HG03175 (cell line): ENCODE measurements around the gene ABCD2.
"Not testable (repeated sequence)": the region's sequence is repeated elsewhere in the genome, so short reads cannot be mapped to it uniquely, and the experiment has no call there.

ENCODE experiments used
- ATAC-seq: cut with Tn5 transposase; IDR thresholded peaks from one replicate; pipeline ENCODE4 v1.9.1; 2021; ENCODE audit warnings: mild to moderate bottlenecking, moderate library complexity; ENCODE audit not compliant: unreplicated experiment

ABCD2 gene

GRCh38 chr12:39544211-39544610, 75.4 kb downstream of the ABCD2 start:
- not testable (repeated sequence) for ATAC-seq

GRCh38 chr12:39541471-39541870, 78.1 kb downstream of the ABCD2 start:
- no peak for ATAC-seq

- ATAC-seq, result no peak
Measured at GRCh38 chr12:39538679-39539104, 80.9 kb downstream of the ABCD2 start.

- ATAC-seq, result no peak
Measured at GRCh38 chr12:39533951-39534350, 85.7 kb downstream of the ABCD2 start.

- no peak for ATAC-seq
Measured at GRCh38 chr12:39532448-39532847, 87.2 kb downstream of the ABCD2 start.

- no peak for ATAC-seq
Measured at GRCh38 chr12:39526974-39527373, 92.6 kb downstream of the ABCD2 start.

GRCh38 chr12:39522167-39522566, 97.4 kb downstream of the ABCD2 start:
- not testable (repeated sequence) for ATAC-seq

GRCh38 chr12:39510001-39510400, 109.6 kb downstream of the ABCD2 start:
- ATAC-seq, result no peak

- ATAC-seq, result no peak
Measured at GRCh38 chr12:39505554-39505953, 114.0 kb downstream of the ABCD2 start.

- no peak for ATAC-seq
Measured at GRCh38 chr12:39505023-39505422, 114.6 kb downstream of the ABCD2 start.

- no peak for ATAC-seq
Measured at GRCh38 chr12:39503439-39503838, 116.2 kb downstream of the ABCD2 start.

GRCh38 chr12:39502726-39503125, 116.9 kb downstream of the ABCD2 start:
- no peak for ATAC-seq
